Vagina (tissue), 2 donors: Measurements from ENCODE around the gene NOP14. TPM values are rescaled to one million over a fixed set of nuclear protein-coding genes. Genes with fewer than 3 reads are reported as not detected.
A peak's percentile ranks its signal among the peaks of the same experiment; 100 is the strongest.
"Not testable (repeated sequence)": the region's sequence is repeated elsewhere in the genome, so short reads cannot be mapped to it uniquely, and the experiment has no call there.

Source experiments
- DNase-seq, 2 donors: peaks; one replicate each; pipeline ENCODE4 v3.0.0-alpha.2; 2017; ENCODE audit errors: extremely low spot score in 2 of 2
- H3K27ac ChIP-seq: fragments of 200-600 bp; sonication (generic); one replicate; pipeline ENCODE4 v1.5.1; 2019
- H3K27me3 ChIP-seq: fragments of 200-600 bp; sonication (generic); one replicate; pipeline ENCODE4 v1.5.1; 2019
- H3K36me3 ChIP-seq, 2 donors: fragments of 200-600 bp; sonication (generic); one replicate each; pipeline ENCODE4 v1.5.1; 2017 to 2019
- H3K4me1 ChIP-seq: fragments of 200-600 bp; sonication (generic); one replicate; pipeline ENCODE4 v1.5.1; 2019
- H3K4me3 ChIP-seq, 2 donors: fragments of 200-600 bp; sonication (generic); 1 replicate in 1 of 2; 2 replicates in 1 of 2; pipeline ENCODE4 v1.5.1; 2016 to 2019
- H3K9me3 ChIP-seq: fragments of 200-600 bp; sonication (generic); one replicate; pipeline ENCODE4 v1.5.1; 2019
- CTCF ChIP-seq, 3 experiments: fragments of 450-650 bp in 2 of 3; fragments of 200-600 bp in 1 of 3; sonication (generic) in 1 of 3; IDR thresholded peaks; one replicate each; pipeline ENCODE4 v1.5.1; 2017 to 2019; ENCODE audit warnings: antibody characterized with exemption in 3 of 3, mild to moderate bottlenecking in 2 of 3, moderate library complexity in 2 of 3
- POLR2A ChIP-seq, 2 donors: fragments of 450-650 bp; IDR thresholded peaks; one replicate each; pipeline ENCODE4 v1.6.1; 2017; ENCODE audit warnings: antibody characterized with exemption in 2 of 2, mild to moderate bottlenecking in 2 of 2, moderate library complexity in 2 of 2
- POLR2AphosphoS5 ChIP-seq, 2 donors: sonication (generic); formaldehyde crosslinking; IDR thresholded peaks; one replicate each; pipeline ENCODE4 v1.9.0; 2017; ENCODE audit warnings: antibody characterized with exemption in 2 of 2, mild to moderate bottlenecking in 2 of 2, low read depth in 1 of 2; ENCODE audit not compliant: insufficient read depth in 1 of 2
- intact Hi-C: fragments of 100-400 bp; cut with DNase I; formaldehyde crosslinking; loops from one replicate; pipeline ENCODE4 v1.15.1; 2023
- total RNA-seq: library from RNA; depleted of rRNA; stranded (reverse); fragments of >200 nt; gene quantifications from one replicate; pipeline ENCODE4 v1.2.3, GENCODE V29; 2016

NOP14 gene
- total RNA-seq, 1 donor from 2014 or later, result 18.9 TPM

GRCh38 chr4:2938906-2939305 is 24.3 kb downstream of the NOP14 start:
- H3K9me3 ChIP-seq, result no peaks in the 10 kb centered on the region
- H3K4me1 ChIP-seq, result peaks cover 28% of the 10 kb centered on the region
- TF ChIP-seq CTCF (IDR thresholded peaks at IDR 0.05) (no peak), POLR2A (IDR thresholded peaks at IDR 0.05) (no peak), POLR2AphosphoS5 (IDR thresholded peaks at IDR 0.05; ENCODE audit: insufficient read depth in 1 of 2, low read depth in 1 of 2) (no peak)
- peak in 1 of 2 donors; percentile 85 for DNase-seq
- H3K27ac ChIP-seq, result no peak overlapping the region
- H3K36me3 ChIP-seq, result peaks cover 0 to 63% of the 10 kb centered on the region in 2 donors
- H3K27me3 ChIP-seq, result no peaks in the 10 kb centered on the region
- no peak overlapping the region for H3K4me3 ChIP-seq
- intact Hi-C loops, result loop anchor here (10.0 kb wide), 1 partner anchor 184 kb away; the partner anchor contains the start of gene TNIP2

- H3K27me3 ChIP-seq, H3K27ac ChIP-seq, DNase-seq, H3K4me3 ChIP-seq, H3K9me3 ChIP-seq: not testable (repeated sequence)
- Histone ChIP-seq H3K36me3 (peaks cover 0 to 59% of the 10 kb centered on the region in 2 donors), H3K4me1 (peaks cover 33% of the 10 kb centered on the region)
- intact Hi-C loops, result loop anchor here (10.0 kb wide), 1 partner anchor 184 kb away; the partner anchor contains the start of gene TNIP2
These were observed 24.8 kb downstream of the NOP14 start for GRCh38 chr4:2938411-2938810.

GRCh38 chr4:2937986-2938385 is 25.2 kb downstream of the NOP14 start:
- Histone ChIP-seq H3K9me3 (no peaks in the 10 kb centered on the region), H3K27ac (no peak overlapping the region), H3K27me3 (no peaks in the 10 kb centered on the region), H3K36me3 (peaks cover 0 to 54% of the 10 kb centered on the region in 2 donors), H3K4me1 (peaks cover 37% of the 10 kb centered on the region), H3K4me3 (no peak overlapping the region)
- intact Hi-C loops, result loop anchor here (10.0 kb wide), 1 partner anchor 183 kb away; the partner anchor contains the start of gene TNIP2
- no peak for TF ChIP-seq POLR2A (IDR thresholded peaks at IDR 0.05)
- no peak for TF ChIP-seq POLR2AphosphoS5 (IDR thresholded peaks at IDR 0.05; ENCODE audit: insufficient read depth in 1 of 2, low read depth in 1 of 2)
- no peak for TF ChIP-seq CTCF (IDR thresholded peaks at IDR 0.05)
- peak in 1 of 2 donors; percentile 69 for DNase-seq

- peak in 1 of 2 donors; percentile 90 for DNase-seq
- intact Hi-C loops, result loop anchor here (10.0 kb wide), 1 partner anchor 183 kb away; the partner anchor contains the start of gene TNIP2
- TF ChIP-seq POLR2A (IDR thresholded peaks at IDR 0.05) (no peak), POLR2AphosphoS5 (IDR thresholded peaks at IDR 0.05; ENCODE audit: insufficient read depth in 1 of 2, low read depth in 1 of 2) (peak in 1 of 2 donors; percentile 32)
- H3K27me3 ChIP-seq, result no peaks in the 10 kb centered on the region
- H3K36me3 ChIP-seq, result peaks cover 0 to 47% of the 10 kb centered on the region in 2 donors
- H3K4me3 ChIP-seq, result no peak overlapping the region
- H3K9me3 ChIP-seq, result no peaks in the 10 kb centered on the region
- H3K4me1 ChIP-seq, result peaks cover 44% of the 10 kb centered on the region
- no peak overlapping the region for H3K27ac ChIP-seq
These were observed 25.9 kb downstream of the NOP14 start for GRCh38 chr4:2937146-2937857.

GRCh38 chr4:2936773-2937145 is 26.4 kb downstream of the NOP14 start:
- intact Hi-C loops, result loop anchor here (10.0 kb wide), 1 partner anchor 182 kb away; the partner anchor contains the start of gene TNIP2
- peak in 1 of 2 donors; percentile 15 for TF ChIP-seq POLR2AphosphoS5 (IDR thresholded peaks at IDR 0.05; ENCODE audit: insufficient read depth in 1 of 2, low read depth in 1 of 2)
- no peak for TF ChIP-seq CTCF (IDR thresholded peaks at IDR 0.05)
- no peak overlapping the region for H3K4me3 ChIP-seq
- H3K27ac ChIP-seq, result no peak overlapping the region
- no peak for DNase-seq
- peaks cover 46% of the 10 kb centered on the region for H3K4me1 ChIP-seq
- no peaks in the 10 kb centered on the region for H3K9me3 ChIP-seq
- no peaks in the 10 kb centered on the region for H3K27me3 ChIP-seq
- H3K36me3 ChIP-seq, result peaks cover 0 to 42% of the 10 kb centered on the region in 2 donors
